Activated CD8-positive, alpha-beta memory T cell treated with anti-CD3 and anti-CD28 coated beads for 36 hours (primary cell): ENCODE measurements around the gene SIGLEC8. TPM values are rescaled to one million over a fixed set of nuclear protein-coding genes. Genes with fewer than 3 reads are reported as not detected.
"Not testable (repeated sequence)": the region's sequence is repeated elsewhere in the genome, so short reads cannot be mapped to it uniquely, and the experiment has no call there.

ENCODE experiments used
- CTCF ChIA-PET: fragments of 350-600 bp; sonication (Branson Sonifier 250); formaldehyde crosslinking; loops from one replicate; lab custom pipeline; 2021; ENCODE audit warnings: antibody characterized with exemption; lab: Charles Lee
- POLR2A ChIA-PET: fragments of 350-600 bp; sonication (Branson Sonifier 250); formaldehyde crosslinking; loops from one replicate; lab custom pipeline; 2021; ENCODE audit warnings: antibody characterized with exemption; lab: Charles Lee
- total RNA-seq, 2 experiments: library from RNA; stranded (reverse); gene quantifications; one replicate each; pipeline ENCODE4 v1.2.3, GENCODE V29; 2021

The SIGLEC8 gene
- total RNA-seq, 2 experiments from 2014 or later = not detected

- ChIA-PET POLR2A (interaction anchor here (0.6 to 1.7 kb wide), 2 partner anchors 17 to 21 kb away, joined by 4 to 5 read pairs; no protein-coding TSS in a partner anchor), CTCF (interaction anchor here (0.6 to 3.6 kb wide), 32 partner anchors 9 to 1954 kb away, joined by 3 to 32 read pairs (median 4); no protein-coding TSS in a partner anchor)
Observed at GRCh38 chr19:51422053-51422448, 36.2 kb downstream of the SIGLEC8 start.

DNA sequence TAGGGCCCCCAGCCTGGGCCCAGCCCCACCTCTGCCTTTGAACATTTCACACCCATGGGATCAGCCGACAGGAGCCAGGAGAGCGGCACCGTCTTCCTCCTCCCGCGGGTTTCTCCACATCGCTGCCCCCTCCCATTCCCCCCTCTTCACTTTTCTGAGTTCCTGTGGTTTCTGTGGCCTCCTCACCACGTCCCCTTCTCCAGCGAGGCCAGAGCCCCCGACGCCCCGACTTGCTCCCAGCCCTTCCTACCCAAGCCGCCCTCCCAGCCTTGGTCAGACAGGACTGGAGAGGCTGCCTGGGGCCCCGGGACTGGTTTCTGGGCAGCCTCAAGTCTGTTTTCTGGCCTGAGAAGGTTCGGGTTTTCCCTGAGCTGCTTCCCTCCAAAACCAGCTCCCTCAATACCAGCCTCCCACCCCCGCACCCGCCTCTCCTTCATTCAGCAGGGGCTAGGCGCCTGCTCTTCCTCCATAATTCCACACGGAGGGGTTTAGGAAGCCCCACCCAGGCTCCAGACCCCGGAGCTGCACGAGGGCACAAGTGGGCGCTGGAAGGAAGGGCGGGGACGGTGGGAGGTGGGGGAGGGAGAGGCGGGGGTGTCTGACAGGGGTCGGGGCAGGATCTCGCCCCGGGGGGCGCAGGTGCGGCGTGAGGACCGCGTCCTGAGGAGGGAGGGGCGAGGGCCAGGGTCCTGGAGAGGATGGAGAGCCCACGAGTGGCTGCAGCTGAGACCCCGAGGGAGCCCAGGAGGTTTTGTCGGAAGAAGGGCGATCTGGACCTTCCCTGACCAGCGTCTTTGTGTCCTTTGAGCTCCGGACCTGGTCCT lies 36.8 kb downstream of the SIGLEC8 start:
- ChIA-PET CTCF (interaction anchor here (0.6 to 3.6 kb wide), 32 partner anchors 8 to 1954 kb away, joined by 3 to 32 read pairs (median 4); no protein-coding TSS in a partner anchor), POLR2A (interaction anchor here (0.6 to 1.7 kb wide), 3 partner anchors 18 to 235 kb away, joined by 4 to 5 read pairs (median 4); no protein-coding TSS in a partner anchor)

DNA sequence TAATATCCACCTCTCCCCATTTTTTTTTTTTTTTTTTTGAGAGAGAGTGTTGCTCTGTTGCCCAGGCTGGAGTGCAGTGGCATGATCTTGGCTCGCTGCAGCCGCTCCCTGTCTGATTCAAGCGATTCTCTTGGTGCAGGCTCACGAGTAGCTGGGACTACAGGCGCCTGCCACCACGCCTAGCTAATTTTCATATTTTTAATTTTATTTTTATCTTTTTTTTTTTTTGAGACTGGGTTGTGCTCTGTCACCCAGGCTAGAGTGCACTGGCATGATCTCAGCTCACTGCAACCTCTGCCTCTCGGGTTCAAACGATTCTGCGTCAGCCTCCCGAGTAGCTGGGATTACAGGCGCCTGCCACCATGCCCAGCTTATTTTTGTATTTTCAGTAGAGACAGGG lies 37.7 kb downstream of the SIGLEC8 start:
- CTCF ChIA-PET = interaction anchor here (0.8 to 3.6 kb wide), 9 partner anchors 15 to 282 kb away, joined by 3 to 32 read pairs (median 9); no protein-coding TSS in a partner anchor
- POLR2A ChIA-PET = interaction anchor here (1.7 kb wide), 1 partner anchor 19 kb away, joined by 4 read pairs; no protein-coding TSS in a partner anchor

DNA sequence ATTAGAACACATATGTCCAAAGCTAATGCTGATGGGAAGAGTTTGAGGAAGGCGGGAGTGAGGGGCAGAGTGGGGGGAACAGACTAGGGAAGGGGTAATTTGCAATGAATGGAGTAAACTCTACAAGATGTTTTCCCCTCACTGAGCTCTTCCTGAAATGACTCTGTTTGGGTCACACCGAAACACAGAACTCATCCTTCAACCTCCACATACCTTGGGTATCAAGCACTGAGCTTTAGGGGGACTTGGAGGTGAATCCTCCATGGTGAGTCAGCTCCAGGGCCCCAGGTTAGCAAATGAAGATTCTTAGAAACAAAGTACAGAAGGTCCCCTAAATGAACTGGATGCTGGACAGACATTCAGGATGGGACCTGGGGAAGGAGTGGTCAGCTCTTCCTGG lies 39.5 kb downstream of the SIGLEC8 start:
- CTCF ChIA-PET = interaction anchor here (0.6 to 3.0 kb wide), 8 partner anchors 12 to 792 kb away, joined by 3 to 11 read pairs (median 4); partner anchors contain the start of gene LIM2
- POLR2A ChIA-PET = no interaction called here

DNA sequence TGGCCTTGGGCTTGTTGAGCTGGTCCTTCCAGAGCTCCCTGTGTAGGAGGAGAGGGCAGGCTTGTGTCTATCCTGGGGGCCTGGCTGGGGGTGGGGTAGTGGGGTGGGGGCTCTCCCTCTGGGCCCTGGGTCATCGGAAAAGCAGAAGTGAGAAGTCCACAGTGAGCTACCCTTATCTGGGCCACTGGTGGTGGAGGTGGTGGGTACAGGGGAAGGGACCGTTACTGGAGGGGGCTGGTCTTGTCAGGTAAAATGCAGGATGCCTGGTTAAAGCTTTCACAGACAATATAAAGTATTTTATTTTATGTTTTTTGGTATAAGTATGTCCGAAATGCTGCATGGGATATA lies 40.5 kb downstream of the SIGLEC8 start:
- ChIA-PET POLR2A (no interaction called here), CTCF (interaction anchor here (0.6 to 3.0 kb wide), 10 partner anchors 11 to 243 kb away, joined by 3 to 11 read pairs (median 4); partner anchors contain the start of gene LIM2)

GRCh38 chr19:51417107-51417809 lies 41.0 kb downstream of the SIGLEC8 start, which contains the start of gene SIGLEC10:
SIGLEC10 (minus strand) TSS chr19:51417642; CDS start chr19:51417581, 61 bp downstream.
- CTCF ChIA-PET = interaction anchor here (0.9 to 3.0 kb wide), 6 partner anchors 20 to 244 kb away, joined by 3 to 11 read pairs (median 4); no protein-coding TSS in a partner anchor
- POLR2A ChIA-PET = interaction anchor here (0.6 kb wide), 1 partner anchor 356 kb away, joined by 3 read pairs; no protein-coding TSS in a partner anchor

DNA sequence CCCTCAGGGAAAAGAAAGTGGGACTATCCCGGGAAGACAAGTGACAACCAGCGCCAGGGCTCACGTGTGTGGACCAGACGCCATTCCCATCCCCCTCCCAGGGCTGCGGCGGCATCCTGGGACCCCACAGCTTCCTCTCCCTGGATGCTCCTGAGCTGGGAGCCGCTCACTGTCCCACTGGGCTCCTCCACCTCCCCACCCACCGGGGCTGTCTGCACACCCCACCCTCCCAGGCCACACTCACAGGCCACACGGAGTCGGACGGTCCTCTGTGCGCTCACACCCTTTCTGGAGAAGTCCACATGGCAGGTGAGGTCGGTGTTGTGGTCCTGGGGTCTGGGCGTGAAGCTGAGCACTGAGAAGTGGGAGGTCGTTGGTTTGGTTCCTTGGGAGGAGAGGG lies 41.8 kb downstream of the SIGLEC8 start:
- CTCF ChIA-PET = interaction anchor here (1.6 to 3.0 kb wide), 3 partner anchors 21 to 23 kb away, joined by 3 to 11 read pairs (median 6); no protein-coding TSS in a partner anchor
- POLR2A ChIA-PET = not testable (repeated sequence)

- POLR2A ChIA-PET = no interaction called here
- CTCF ChIA-PET = interaction anchor here (0.6 kb wide), 1 partner anchor 113 kb away, joined by 3 read pairs; no protein-coding TSS in a partner anchor
Observed at GRCh38 chr19:51415187-51415586, 43.1 kb downstream of the SIGLEC8 start.

DNA sequence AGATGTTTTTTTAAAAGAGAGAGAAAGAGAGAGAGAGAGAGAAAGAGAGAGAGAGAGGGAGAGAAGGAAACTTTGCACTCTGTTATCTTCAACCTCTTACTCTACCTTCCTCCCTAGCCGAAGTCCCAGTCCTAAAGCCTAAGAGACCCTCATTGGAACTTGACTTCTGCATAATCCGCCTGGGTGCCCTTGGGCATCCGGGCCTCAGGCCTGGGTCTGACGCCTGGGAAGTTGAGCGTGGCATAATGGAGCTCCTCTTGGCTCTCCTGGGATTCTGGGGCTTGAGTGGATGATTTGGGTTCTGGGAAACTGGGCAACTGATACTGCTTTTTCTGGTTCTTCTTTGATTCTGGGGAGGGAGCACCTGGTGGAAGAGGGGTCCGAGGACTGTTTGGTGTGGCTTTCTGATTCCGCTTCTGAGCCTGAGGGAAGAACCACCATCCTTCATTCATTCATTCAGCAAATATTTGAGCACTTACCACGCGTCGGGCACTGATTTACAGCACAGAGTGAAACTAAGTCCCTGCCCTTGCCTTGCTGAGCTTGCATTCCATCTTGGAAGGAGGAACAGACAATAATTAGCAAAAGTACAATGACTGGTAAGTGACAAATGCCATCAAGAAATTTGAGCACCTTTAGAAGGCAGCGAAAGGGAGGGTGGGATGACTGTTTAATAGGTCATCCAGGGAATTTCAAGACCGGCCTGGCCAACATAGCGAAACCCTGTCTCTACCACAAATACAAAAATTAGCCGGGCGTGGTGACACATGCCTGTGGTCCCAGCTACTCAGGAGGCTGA lies 47.1 kb downstream of the SIGLEC8 start:
- ChIA-PET CTCF (interaction anchor here (1.4 kb wide), 1 partner anchor 26 kb away, joined by 4 read pairs; no protein-coding TSS in a partner anchor), POLR2A (no interaction called here)

DNA sequence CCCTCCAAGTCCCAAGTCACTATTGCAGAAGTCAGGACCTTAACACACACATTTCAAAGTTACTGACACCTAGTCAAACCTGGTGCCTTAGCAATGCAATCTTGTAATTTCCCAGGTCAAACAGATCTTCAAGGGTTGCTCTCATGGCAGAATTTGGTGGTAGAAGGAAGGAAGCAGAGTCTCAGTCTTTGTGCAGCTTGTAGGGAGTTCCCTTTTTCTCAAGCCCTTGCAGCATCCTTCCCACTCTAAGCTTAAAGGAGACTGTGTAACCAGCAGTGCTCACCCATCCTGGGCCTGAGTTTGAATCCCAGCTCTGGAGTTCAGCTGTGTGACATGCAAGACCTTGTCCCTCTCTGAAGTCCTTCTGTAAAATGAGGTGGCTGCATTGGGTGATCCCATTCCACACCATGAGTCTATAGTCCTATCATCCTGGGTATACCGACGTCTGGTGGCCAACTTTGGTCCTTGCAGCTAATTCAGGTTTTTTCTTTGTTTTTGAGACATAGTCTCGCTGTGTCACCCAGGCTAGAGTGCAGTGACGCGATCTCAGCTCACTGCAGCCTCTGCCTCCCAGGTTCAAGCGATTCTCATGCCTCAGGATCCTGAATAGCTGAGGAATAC lies 50.6 kb downstream of the SIGLEC8 start:
- ChIA-PET CTCF (interaction anchor here (0.6 to 2.4 kb wide), 10 partner anchors 9 to 249 kb away, joined by 3 to 6 read pairs (median 4); partner anchors contain the start of gene ETFB), POLR2A (interaction anchor here (0.9 kb wide), 1 partner anchor 12 kb away, joined by 3 read pairs; no protein-coding TSS in a partner anchor)

DNA sequence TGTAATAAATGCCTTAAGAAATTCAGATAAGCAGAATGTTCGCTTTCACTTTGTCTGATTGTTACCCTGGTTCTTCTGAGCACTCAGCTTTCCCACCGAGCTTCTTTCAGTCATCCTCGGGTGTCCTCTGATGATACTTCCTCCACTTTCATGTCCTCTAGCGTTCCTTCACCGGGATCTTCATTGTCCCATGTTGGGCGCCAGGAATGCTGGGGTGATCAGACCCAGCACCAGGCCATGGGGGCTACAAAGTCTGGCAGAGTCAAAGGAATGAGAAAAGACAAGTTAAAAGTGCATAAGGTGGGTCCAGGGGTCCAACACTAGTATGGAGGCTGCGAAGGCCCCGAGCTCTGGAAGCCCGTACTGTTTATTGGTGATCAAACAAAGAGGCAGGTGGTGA lies 56.1 kb downstream of the SIGLEC8 start:
- CTCF ChIA-PET = interaction anchor here (1.2 kb wide), 1 partner anchor 20 kb away, joined by 4 read pairs; no protein-coding TSS in a partner anchor
- POLR2A ChIA-PET = no interaction called here

Other genes with a start within 250 kb of the SIGLEC8 start
- gene CD33, start 233.4 kb downstream of the SIGLEC8 start, total RNA-seq = under 1 TPM in 1 of 2 experiments, not detected in 1; 0.13 TPM
- gene SIGLECL1, start 207.4 kb downstream of the SIGLEC8 start, total RNA-seq = not detected
- under 1 TPM; 0.19 to 0.21 TPM for gene IGLON5, start 146.8 kb downstream of the SIGLEC8 start, total RNA-seq
- 1 to 10 TPM; 3.3 to 3.8 TPM for gene VSIG10L, start 116.3 kb downstream of the SIGLEC8 start, total RNA-seq
- gene ETFB, start 92.1 kb downstream of the SIGLEC8 start, total RNA-seq = 100 to 1,000 TPM; 127 to 130 TPM
- gene CLDND2, start 89.5 kb downstream of the SIGLEC8 start, total RNA-seq = 10 to 100 TPM; 21.6 to 22.3 TPM
- gene NKG7, start 85.8 kb downstream of the SIGLEC8 start, total RNA-seq = 100 to 1,000 TPM; 835 to 848 TPM
- 1 to 10 TPM in 1 of 2 experiments, under 1 TPM in 1; 0.31 to 1.2 TPM for gene LIM2, start 70.5 kb downstream of the SIGLEC8 start, total RNA-seq
- gene C19orf84, start 67.9 kb downstream of the SIGLEC8 start, total RNA-seq = under 1 TPM in 1 of 2 experiments, not detected in 1; 0.19 TPM
- gene SIGLEC10, start 40.8 kb downstream of the SIGLEC8 start, total RNA-seq = 1 to 10 TPM; 1.2 to 1.8 TPM
- gene CEACAM18, start 20.1 kb upstream of the SIGLEC8 start, total RNA-seq = not detected
- gene SIGLEC12, start 43.3 kb upstream of the SIGLEC8 start, total RNA-seq = 1 to 10 TPM; 1.5 to 1.6 TPM
- gene SIGLEC6, start 73.2 kb upstream of the SIGLEC8 start, total RNA-seq = not detected
- 10 to 100 TPM; 11.3 to 12.9 TPM for gene ZNF175, start 112.8 kb upstream of the SIGLEC8 start, total RNA-seq
- not detected for gene SIGLEC5, start 171.9 kb upstream of the SIGLEC8 start, total RNA-seq
- gene SIGLEC14, start 188.4 kb upstream of the SIGLEC8 start, total RNA-seq = under 1 TPM in 1 of 2 experiments, not detected in 1; 0.08 TPM
- gene SPACA6, start 234.9 kb upstream of the SIGLEC8 start, total RNA-seq = 1 to 10 TPM; 3.3 to 4.4 TPM